Embryonic facial prominence (tissue), 1 donor: Measurements from ENCODE around the gene XYLT1.

ENCODE experiments used
- DNase-seq: peaks from one replicate; pipeline ENCODE4 v3.0.0-alpha.2; 2016; ENCODE audit errors: extremely low spot score

XYLT1 gene

GRCh38 chr16:17229766-17230165 lies 241.0 kb downstream of the XYLT1 start:
- no peak for DNase-seq

- no peak for DNase-seq
Observed at GRCh38 chr16:17229131-17229530, 241.6 kb downstream of the XYLT1 start.

- no peak for DNase-seq
Observed at GRCh38 chr16:17228708-17229055, 242.1 kb downstream of the XYLT1 start.

GRCh38 chr16:17228048-17228707 lies 242.6 kb downstream of the XYLT1 start:
- no peak for DNase-seq

- no peak for DNase-seq
Observed at GRCh38 chr16:17227278-17227677, 243.5 kb downstream of the XYLT1 start.

GRCh38 chr16:17225541-17225940 lies 245.2 kb downstream of the XYLT1 start:
- DNase-seq = no peak

- DNase-seq = no peak
Observed at GRCh38 chr16:17224879-17225281, 245.9 kb downstream of the XYLT1 start.

- DNase-seq = no peak
Observed at GRCh38 chr16:17224350-17224749, 246.4 kb downstream of the XYLT1 start.

- no peak for DNase-seq
Observed at GRCh38 chr16:17223576-17223975, 247.2 kb downstream of the XYLT1 start.

- no peak for DNase-seq
Observed at GRCh38 chr16:17222871-17223401, 247.8 kb downstream of the XYLT1 start.

GRCh38 chr16:17219991-17220390 lies 250.8 kb downstream of the XYLT1 start:
- no peak for DNase-seq

- no peak for DNase-seq
Observed at GRCh38 chr16:17215936-17216335, 254.8 kb downstream of the XYLT1 start.

GRCh38 chr16:17215306-17215705 lies 255.5 kb downstream of the XYLT1 start:
- DNase-seq = no peak

- no peak for DNase-seq
Observed at GRCh38 chr16:17213974-17214373, 256.8 kb downstream of the XYLT1 start.

- DNase-seq = no peak
Observed at GRCh38 chr16:17213025-17213424, 257.7 kb downstream of the XYLT1 start.

GRCh38 chr16:17212606-17213005 lies 258.2 kb downstream of the XYLT1 start:
- no peak for DNase-seq

GRCh38 chr16:17211797-17212196 lies 259.0 kb downstream of the XYLT1 start:
- DNase-seq = no peak

- DNase-seq = no peak
Observed at GRCh38 chr16:17206712-17207111, 264.0 kb downstream of the XYLT1 start.

- DNase-seq = peak; percentile 68
Observed at GRCh38 chr16:17205279-17206211, 265.2 kb downstream of the XYLT1 start.

- no peak for DNase-seq
Observed at GRCh38 chr16:17204644-17205043, 266.1 kb downstream of the XYLT1 start.

- no peak for DNase-seq
Observed at GRCh38 chr16:17204206-17204605, 266.6 kb downstream of the XYLT1 start.

GRCh38 chr16:17203424-17203823 lies 267.3 kb downstream of the XYLT1 start:
- no peak for DNase-seq

- DNase-seq = no peak
Observed at GRCh38 chr16:17199135-17199534, 271.6 kb downstream of the XYLT1 start.
